Measurements from ENCODE around the gene ZNF418.

DNA sequence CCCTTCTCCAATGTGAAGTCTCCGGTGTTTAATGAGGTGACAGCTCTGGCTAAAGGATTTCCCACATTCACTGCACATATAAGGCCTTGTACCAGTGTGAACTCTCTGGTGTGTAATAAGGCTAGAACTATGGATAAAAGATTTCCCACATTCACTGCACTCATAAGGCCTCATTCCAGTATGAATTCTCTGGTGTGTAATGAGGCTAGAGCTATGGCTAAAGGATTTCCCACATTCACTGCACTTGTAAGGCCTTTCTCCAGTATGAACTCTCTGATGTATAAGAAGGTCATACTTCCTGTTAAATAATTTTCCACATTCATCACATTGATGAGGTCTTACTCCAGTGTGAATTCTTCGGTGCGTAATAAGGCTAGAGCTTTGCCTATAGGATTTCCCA is 6.4 kb upstream of the ZNF418 start:
- TF ChIP-seq CTCF (conservative IDR thresholded peaks at IDR 0.05; ENCODE audit: low read depth, low read length) (no peak), EZH2 (IDR thresholded peaks at IDR 0.05; ENCODE audit: low read length, unreplicated experiment) (no peak)
